Stimulated activated naive CD4-positive, alpha-beta T cell (primary cell): ENCODE measurements around the gene OR2T29.
"Not testable (repeated sequence)": the region's sequence is repeated elsewhere in the genome, so short reads cannot be mapped to it uniquely, and the experiment has no call there.

Source experiments
- DNase-seq, 6 experiments: peaks; one replicate each; lab custom pipeline; 2025; lab: John Stamatoyannopoulos, UW

The OR2T29 gene

GRCh38 chr1:248510217-248510616 is 52.4 kb downstream of the OR2T29 start:
- not testable (repeated sequence) for DNase-seq

GRCh38 chr1:248507773-248508172 is 54.8 kb downstream of the OR2T29 start, which contains the start of gene OR2G6:
TSS of gene OR2G6 (plus strand) at chr1:248508073. CDS start at chr1:248521647, 13,574 bp downstream.
- DNase-seq = not testable (repeated sequence)
